Measurements from ENCODE around the gene LMF1. TPM values are rescaled to one million over a fixed set of nuclear protein-coding genes. Genes with fewer than 3 reads are reported as not detected.
A peak's percentile ranks its signal among the peaks of the same experiment; 100 is the strongest.

Gene LMF1
- 100 to 1,000 TPM in 1 of 6 donors, 10 to 100 TPM in 5; 20.3 to 147 (median 28.2) TPM for total RNA-seq

- peak within 1 kb of the TSS; percentile 82 to 86 (median 82) for H3K27ac ChIP-seq
- H3K36me3 ChIP-seq: peaks cover 0 to 9% (median 1%) of the 10 kb centered on the region in 4 donors
- peaks cover 10 to 20% (median 15%) of the 10 kb centered on the region in 4 donors for H3K4me1 ChIP-seq
- ATAC-seq (ENCODE audit: low FRiP score in 2 of 2) (peak; percentile 98 to 99), DNase-seq (peak; percentile 97 to 100)
- WGBS, 2 donors: 13 to 31% methylated on average over 6 to 28 of the region's 71 CpGs
- H3K4me3 ChIP-seq: peak within 1 kb of the TSS; percentile 71 to 93 (median 80)
- no peaks in the 10 kb centered on the region for H3K27me3 ChIP-seq
- no peaks in the 10 kb centered on the region for H3K9me3 ChIP-seq
- TF ChIP-seq POLR2AphosphoS5 (IDR thresholded peaks at IDR 0.05): peak; percentile 48 to 57
- TF ChIP-seq CTCF (IDR thresholded peaks at IDR 0.05): peak in 1 of 6 experiments; percentile 2
- no peak for TF ChIP-seq EP300 (IDR thresholded peaks at IDR 0.05)
- TF ChIP-seq POLR2A (IDR thresholded peaks at IDR 0.05): peak in 3 of 4 donors; percentile 33 to 77 (median 75)
Measured at GRCh38 chr16:970766-971581, at the start of gene LMF1. TSS of gene LMF1 (minus strand) at chr16:970984. CDS start at chr16:970980, 4 bp downstream.

- no peaks in the 10 kb centered on the region for H3K36me3 ChIP-seq
- H3K27me3 ChIP-seq: no peaks in the 10 kb centered on the region
- peaks cover 0 to 12% (median 0%) of the 10 kb centered on the region in 4 donors for H3K4me1 ChIP-seq
- H3K9me3 ChIP-seq: no peaks in the 10 kb centered on the region
- no peak for TF ChIP-seq POLR2AphosphoS5 (IDR thresholded peaks at IDR 0.05)
- no peak for TF ChIP-seq POLR2A (IDR thresholded peaks at IDR 0.05)
- no peak for TF ChIP-seq EP300 (IDR thresholded peaks at IDR 0.05)
- TF ChIP-seq CTCF (IDR thresholded peaks at IDR 0.05): no peak
- ATAC-seq (ENCODE audit: low FRiP score in 2 of 2) (no peak), DNase-seq (peak in 1 of 2 donors; percentile 57)
- H3K4me3 ChIP-seq: peak overlapping the region in 2 of 4 donors; percentile 13 to 26
- WGBS, 2 donors: 72 to 100% methylated on average over 1 to 11 of the region's 11 CpGs
- no peak overlapping the region for H3K27ac ChIP-seq
Measured at GRCh38 chr16:1020091-1020399, 49.3 kb upstream of the LMF1 start.

- Histone ChIP-seq H3K27me3 (no peaks in the 10 kb centered on the region), H3K4me1 (peaks cover 0 to 12% (median 0%) of the 10 kb centered on the region in 4 donors), H3K9me3 (no peaks in the 10 kb centered on the region), H3K4me3 (peak overlapping the region in 3 of 4 donors; percentile 13 to 26 (median 22)), H3K27ac (peak overlapping the region in 1 of 4 donors; percentile 40), H3K36me3 (no peaks in the 10 kb centered on the region)
- TF ChIP-seq POLR2A (IDR thresholded peaks at IDR 0.05): no peak
- no peak for TF ChIP-seq POLR2AphosphoS5 (IDR thresholded peaks at IDR 0.05)
- TF ChIP-seq EP300 (IDR thresholded peaks at IDR 0.05): no peak
- no peak for TF ChIP-seq CTCF (IDR thresholded peaks at IDR 0.05)
- peak in 1 of 2 donors; percentile 85 for DNase-seq
- WGBS, 2 donors: 52 to 66% methylated on average over 31 to 66 of the region's 66 CpGs
- peak in 1 of 2 donors; percentile 84 for ATAC-seq (ENCODE audit: low FRiP score in 2 of 2)
Measured at GRCh38 chr16:1019231-1020090, 48.7 kb upstream of the LMF1 start.

GRCh38 chr16:1018447-1019198, 47.8 kb upstream of the LMF1 start:
- ATAC-seq (ENCODE audit: low FRiP score in 2 of 2) (no peak), DNase-seq (no peak)
- H3K4me3 ChIP-seq: no peak overlapping the region
- TF ChIP-seq POLR2AphosphoS5 (IDR thresholded peaks at IDR 0.05) (no peak), CTCF (IDR thresholded peaks at IDR 0.05) (no peak), EP300 (IDR thresholded peaks at IDR 0.05) (no peak), POLR2A (IDR thresholded peaks at IDR 0.05) (no peak)
- 82 to 87% methylated on average over 14 to 15 of the region's 15 CpGs for WGBS, 2 donors
- no peaks in the 10 kb centered on the region for H3K9me3 ChIP-seq
- H3K36me3 ChIP-seq: no peaks in the 10 kb centered on the region
- H3K4me1 ChIP-seq: peaks cover 0 to 12% (median 0%) of the 10 kb centered on the region in 4 donors
- peak overlapping the region in 1 of 4 donors; percentile 40 for H3K27ac ChIP-seq
- no peaks in the 10 kb centered on the region for H3K27me3 ChIP-seq

Measured in upper lobe of left lung (tissue), 6 donors.